Psoas muscle (tissue), 8 donors: Measurements from ENCODE around the gene SLC41A2. TPM values are rescaled to one million over a fixed set of nuclear protein-coding genes. Genes with fewer than 3 reads are reported as not detected.
"Not testable (repeated sequence)": the region's sequence is repeated elsewhere in the genome, so short reads cannot be mapped to it uniquely, and the experiment has no call there.

Experiments
- ATAC-seq, 4 donors: fragments of 200-7000 bp; cut with Tn5 transposase; one replicate each; pipeline ENCODE4 v1.9.1; 2020; ENCODE audit warnings: moderate library complexity in 3 of 4, mild to moderate bottlenecking in 2 of 4
- DNase-seq, 2 donors: peaks; one replicate each; pipeline ENCODE4 v3.0.0-alpha.2; 2020
- H3K27ac ChIP-seq: fragments of 200-600 bp; one replicate; pipeline ENCODE4 v1.8.0; 2022
- H3K27me3 ChIP-seq, 3 donors: fragments of 200-600 bp in 1 of 3; one replicate each; pipeline versions ENCODE4 v1.6.1 to v1.8.0; 2013 to 2022; ENCODE audit warnings: low read length in 2 of 3, mild to moderate bottlenecking in 2 of 3, moderate library complexity in 1 of 3; ENCODE audit not compliant: insufficient read depth in 3 of 3
- H3K36me3 ChIP-seq, 2 donors: fragments of 200-600 bp in 1 of 2; one replicate each; pipeline versions ENCODE4 v1.6.1 to v1.8.0; 2013 to 2022; ENCODE audit warnings: low read depth in 1 of 2, mild to moderate bottlenecking in 1 of 2, moderate library complexity in 1 of 2; ENCODE audit not compliant: insufficient read depth in 1 of 2
- H3K4me1 ChIP-seq: fragments of 200-600 bp; one replicate; pipeline ENCODE4 v1.8.0; 2022
- H3K4me3 ChIP-seq: fragments of 200-600 bp; one replicate; pipeline ENCODE4 v1.8.0; 2022; ENCODE audit warnings: mild to moderate bottlenecking
- H3K9me3 ChIP-seq: fragments of 200-600 bp; one replicate; pipeline ENCODE4 v1.8.0; 2022
- CTCF ChIP-seq: fragments of 200-600 bp; IDR thresholded peaks from one replicate; pipeline ENCODE4 v1.8.0; 2022; ENCODE audit warnings: antibody characterized with exemption
- WGBS, 3 donors: extraction: QIAGEN DNeasy Blood & Tissue Kit; methylation state at CpG; one replicate each; pipeline versions ENCODE4 v1.1.6 to v1.1.7; 2013; 5-methylcytosine and 5-hydroxymethylcytosine counted together
- intact Hi-C, 2 donors: fragments of 100-400 bp; cut with DNase I; formaldehyde crosslinking; loops; one replicate each; pipeline versions ENCODE4 v1.11.0 to v1.14.2; 2022
- polyA plus RNA-seq, 3 donors: library from polyadenylated mRNA; stranded (reverse); fragments of 200-250 nt; gene quantifications; one replicate each; pipeline ENCODE4 v1.2.3, GENCODE V29; 2013
- total RNA-seq, 4 donors: library from RNA; stranded (reverse); fragmentation: NEBNext Ultra II Directional in 2 of 4; extraction: Animal tissue kit (Norgen Biotek cat#: 25700) in 2 of 4; gene quantifications; one replicate each; pipeline versions ENCODE4 v1.2.1 to v1.2.4, GENCODE V29; 2021 to 2023
- donor health status: healthy with polysubstance abuse.
- donor health status: DM: no; HTN: no; CAD: no; lungs with moderate emphysema.
- donor health status: Bipolar disorder and iron deficiency.
- donor health status: healthy.
- donor health status: DM: yes; HTN: yes; CAD: no.
- donor health status: DM: no; HTN: no; CAD: no.
- donor health status: DM: no; HTN: no; CAD: no.
- donor health status: DM: yes; HTN: yes; CAD: no.

Gene SLC41A2
- total and polyA plus RNA-seq, 7 donors = 0.17 to 2.3 (median 0.62) TPM

DNA sequence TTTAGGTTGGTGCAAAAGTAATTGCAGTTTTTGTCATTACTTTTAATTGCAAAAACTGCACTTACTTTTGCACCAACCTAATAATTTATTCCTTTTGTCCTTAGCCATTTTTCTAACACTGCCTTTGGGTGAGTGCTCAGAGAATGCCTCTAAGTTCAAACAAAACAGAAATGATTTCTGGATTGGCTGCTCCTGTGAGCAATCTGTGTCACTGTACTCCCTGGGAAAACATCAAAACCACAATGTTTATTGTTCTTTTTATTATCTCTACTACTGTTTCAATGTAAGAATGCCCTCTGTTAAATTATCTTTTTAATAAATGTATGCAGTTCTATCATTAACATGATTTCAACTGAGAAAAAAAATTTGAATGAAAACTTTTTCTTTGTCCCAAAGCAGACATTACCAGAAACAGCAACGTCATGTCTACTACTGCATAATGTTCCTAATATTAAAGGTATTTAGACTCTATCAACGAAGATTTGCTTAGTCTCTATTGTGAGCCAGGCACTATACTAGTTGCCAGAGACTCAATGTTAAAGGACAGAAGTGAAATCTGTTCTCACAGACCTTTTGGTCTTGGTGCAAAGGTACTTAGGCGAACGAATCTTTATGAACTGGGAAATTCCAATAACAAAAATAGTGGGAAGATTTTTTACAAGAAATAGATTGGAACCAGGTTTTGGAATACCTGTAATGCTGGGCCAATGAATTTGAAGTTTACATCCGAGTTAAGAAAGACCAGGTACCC, 6.2 kb downstream of the SLC41A2 start:
- peaks cover 0 to 2% (median 0%) of the 10 kb centered on the region in 3 donors for H3K27me3 ChIP-seq
- H3K27ac ChIP-seq = no peak overlapping the region
- no peak overlapping the region for H3K4me3 ChIP-seq
- intact Hi-C loops = no loop called here
- H3K4me1 ChIP-seq = no peaks in the 10 kb centered on the region
- WGBS, 3 donors = 83 to 84% (median 83%) methylated on average over 5 of the region's 5 CpGs
- no peak for DNase-seq
- ATAC-seq = no peak
- no peaks in the 10 kb centered on the region for H3K9me3 ChIP-seq
- no peaks in the 10 kb centered on the region for H3K36me3 ChIP-seq
- TF ChIP-seq CTCF = no peak

GRCh38 chr12:104948716-104949115, 9.4 kb downstream of the SLC41A2 start:
- intact Hi-C loops = not testable (repeated sequence)
- 96 to 98% (median 96%) methylated on average over 4 of the region's 4 CpGs for WGBS, 3 donors

DNA sequence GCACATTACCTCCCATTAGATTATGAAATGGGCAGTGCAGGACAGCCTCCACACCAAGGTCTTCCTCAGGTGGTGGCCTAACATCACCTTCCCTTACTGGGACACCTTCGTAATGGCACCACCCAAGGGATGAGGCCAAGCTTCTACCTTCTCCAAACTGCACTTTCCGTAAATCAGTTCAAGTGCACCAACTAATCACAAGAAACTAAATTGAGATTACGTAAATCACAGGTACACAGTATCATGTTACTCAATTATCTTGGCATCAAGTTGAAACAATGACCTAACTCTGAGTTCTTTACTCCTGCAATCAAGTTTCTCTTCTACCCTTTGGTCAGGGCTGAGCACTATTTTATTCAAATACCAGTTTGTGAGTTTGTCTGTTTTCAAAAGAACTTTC, 13.8 kb downstream of the SLC41A2 start:
- Histone ChIP-seq H3K4me1 (no peaks in the 10 kb centered on the region), H3K4me3 (no peak overlapping the region), H3K9me3 (no peaks in the 10 kb centered on the region), H3K27ac (no peak overlapping the region), H3K36me3 (no peaks in the 10 kb centered on the region), H3K27me3 (no peaks in the 10 kb centered on the region)
- intact Hi-C loops = no loop called here
- 93 to 99% (median 97%) methylated on average over 3 of the region's 3 CpGs for WGBS, 3 donors
- TF ChIP-seq CTCF = no peak
- no peak for ATAC-seq
- no peak for DNase-seq

More at GRCh38 chr12:104948716-104949115, 9.4 kb downstream of the SLC41A2 start:
- not testable (repeated sequence) for H3K4me1 ChIP-seq, H3K9me3 ChIP-seq, H3K36me3 ChIP-seq, H3K4me3 ChIP-seq, ATAC-seq, H3K27me3 ChIP-seq, DNase-seq, H3K27ac ChIP-seq

- H3K36me3 ChIP-seq, intact Hi-C loops, H3K4me3 ChIP-seq, ATAC-seq, H3K9me3 ChIP-seq, H3K4me1 ChIP-seq, DNase-seq, H3K27me3 ChIP-seq, H3K27ac ChIP-seq: not testable (repeated sequence)
- WGBS, 3 donors = 88 to 94% (median 90%) methylated on average over 8 of the region's 8 CpGs
Measured at GRCh38 chr12:104943401-104943800, 14.7 kb downstream of the SLC41A2 start.

GRCh38 chr12:104942075-104942474, 16.0 kb downstream of the SLC41A2 start:
- no peak overlapping the region for H3K4me3 ChIP-seq
- 67 to 75% (median 69%) methylated on average over 4 of the region's 4 CpGs for WGBS, 3 donors
- H3K36me3 ChIP-seq = no peaks in the 10 kb centered on the region
- intact Hi-C loops = no loop called here
- no peaks in the 10 kb centered on the region for H3K9me3 ChIP-seq
- ATAC-seq (no peak), DNase-seq (no peak)
- no peaks in the 10 kb centered on the region for H3K4me1 ChIP-seq
- no peak overlapping the region for H3K27ac ChIP-seq
- no peak for TF ChIP-seq CTCF
- H3K27me3 ChIP-seq = no peaks in the 10 kb centered on the region

GRCh38 chr12:104941454-104941853, 16.6 kb downstream of the SLC41A2 start:
- Histone ChIP-seq H3K4me1 (no peaks in the 10 kb centered on the region), H3K27me3 (no peaks in the 10 kb centered on the region), H3K36me3 (no peaks in the 10 kb centered on the region), H3K9me3 (no peaks in the 10 kb centered on the region), H3K4me3 (no peak overlapping the region), H3K27ac (no peak overlapping the region)
- ATAC-seq (no peak), DNase-seq (no peak)
- intact Hi-C loops = no loop called here
- WGBS, 3 donors = 89 to 93% (median 89%) methylated on average over 3 of the region's 3 CpGs
- TF ChIP-seq CTCF = no peak
